Activated gamma-delta T cell treated with anti-CD3 and anti-CD28 coated beads, Interleukin-2, amount 50 U/mL, for 16 hours (primary cell): ENCODE data around the gene APBB2.
"Not testable (repeated sequence)": the region's sequence is repeated elsewhere in the genome, so short reads cannot be mapped to it uniquely, and the experiment has no call there.

ENCODE experiments used
- DNase-seq: peaks from one replicate; pipeline ENCODE4 v3.0.0-alpha.2; 2020; ENCODE audit warnings: low read depth

Gene APBB2

GRCh38 chr4:40934676-40935075 lies 279.7 kb downstream of the APBB2 start:
- DNase-seq, result no peak

GRCh38 chr4:40933272-40934053 lies 280.9 kb downstream of the APBB2 start:
- no peak for DNase-seq

GRCh38 chr4:40931841-40932240 lies 282.5 kb downstream of the APBB2 start:
- no peak for DNase-seq

- no peak for DNase-seq
Observed at GRCh38 chr4:40931238-40931637, 283.1 kb downstream of the APBB2 start.

GRCh38 chr4:40927074-40927473 lies 287.3 kb downstream of the APBB2 start:
- no peak for DNase-seq

- DNase-seq, result no peak
Observed at GRCh38 chr4:40924793-40925117, 289.6 kb downstream of the APBB2 start.

GRCh38 chr4:40924096-40924792 lies 290.1 kb downstream of the APBB2 start:
- DNase-seq, result peak; percentile 31

- no peak for DNase-seq
Observed at GRCh38 chr4:40923316-40924095, 290.8 kb downstream of the APBB2 start.

GRCh38 chr4:40919976-40920375 lies 294.4 kb downstream of the APBB2 start:
- not testable (repeated sequence) for DNase-seq

GRCh38 chr4:40918330-40918729 lies 296.0 kb downstream of the APBB2 start:
- no peak for DNase-seq

- DNase-seq, result no peak
Observed at GRCh38 chr4:40916880-40917279, 297.5 kb downstream of the APBB2 start.

- no peak for DNase-seq
Observed at GRCh38 chr4:40916218-40916555, 298.2 kb downstream of the APBB2 start.

GRCh38 chr4:40915318-40916217 lies 298.8 kb downstream of the APBB2 start:
- DNase-seq, result no peak

- DNase-seq, result no peak
Observed at GRCh38 chr4:40912460-40913184, 301.7 kb downstream of the APBB2 start.

GRCh38 chr4:40910706-40911105 lies 303.6 kb downstream of the APBB2 start:
- no peak for DNase-seq

GRCh38 chr4:40909363-40909876 lies 304.9 kb downstream of the APBB2 start:
- no peak for DNase-seq

GRCh38 chr4:40908702-40909362 lies 305.5 kb downstream of the APBB2 start:
- DNase-seq, result peak; percentile 38

- DNase-seq, result no peak
Observed at GRCh38 chr4:40908297-40908696, 306.0 kb downstream of the APBB2 start.

- no peak for DNase-seq
Observed at GRCh38 chr4:40905414-40905813, 308.9 kb downstream of the APBB2 start.

GRCh38 chr4:40900531-40900930 lies 313.8 kb downstream of the APBB2 start:
- not testable (repeated sequence) for DNase-seq
